SH-SY5Y (cell line): ENCODE measurements around the gene DSCAML1.

Experiments
- GATA2 ChIP-seq: IDR thresholded peaks from 2 replicates; pipeline ENCODE4 v1.6.1; 2011; ENCODE audit warnings: mild to moderate bottlenecking, low read depth, low read length
- GATA3 ChIP-seq: IDR thresholded peaks from 2 replicates; pipeline ENCODE4 v1.6.1; 2011; ENCODE audit warnings: low read depth, mild to moderate bottlenecking, low read length, moderate library complexity

DNA sequence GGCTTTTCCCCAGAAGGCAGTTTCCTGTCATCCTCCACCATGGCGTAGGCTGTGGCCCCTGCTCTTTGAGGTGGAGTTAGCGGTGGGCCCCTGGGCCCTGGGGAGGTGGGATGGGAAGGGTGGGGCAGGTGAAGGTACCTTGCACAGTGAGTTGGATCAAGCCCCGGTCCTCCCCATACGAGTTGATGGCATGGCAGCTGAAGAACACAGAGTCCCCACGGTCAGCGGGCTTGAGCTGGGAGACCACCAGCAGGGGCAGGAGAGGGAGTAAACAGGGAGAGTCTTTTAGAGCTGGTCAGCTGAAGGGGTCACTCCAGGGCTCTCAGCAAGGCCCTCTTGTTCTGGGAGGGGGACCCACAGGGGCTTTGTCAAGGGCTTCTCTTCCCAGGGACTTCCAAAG is 316.0 kb downstream of the DSCAML1 start:
- TF ChIP-seq GATA2 = no peak
- TF ChIP-seq GATA3 = no peak
